ENCODE data around the gene RGS7.
"Not testable (repeated sequence)": the region's sequence is repeated elsewhere in the genome, so short reads cannot be mapped to it uniquely, and the experiment has no call there.

RGS7 gene

GRCh38 chr1:241074507-241074906 lies 282.5 kb downstream of the RGS7 start:
- no peak for DNase-seq

GRCh38 chr1:241068359-241068758 lies 288.6 kb downstream of the RGS7 start:
- DNase-seq, result no peak

DNA sequence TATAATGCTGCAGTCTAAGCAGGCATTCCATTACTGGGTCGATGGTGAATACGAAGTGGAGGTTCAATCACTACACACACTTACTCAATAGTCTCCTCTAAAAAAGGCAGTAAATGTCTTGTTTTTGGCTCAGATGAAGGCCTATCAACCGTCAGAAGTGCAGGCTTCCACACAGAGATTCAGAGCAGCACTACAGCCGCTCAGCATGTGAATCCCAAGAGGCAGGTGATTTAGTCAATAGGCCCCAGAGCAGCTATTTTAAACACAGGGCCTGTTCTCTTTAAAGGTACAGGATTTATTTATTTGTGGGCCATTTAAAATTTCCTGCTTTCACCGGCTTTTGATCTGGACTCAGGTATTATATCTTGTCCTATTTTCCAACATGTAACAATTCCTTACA lies 293.7 kb downstream of the RGS7 start:
- no peak for DNase-seq

- no peak for DNase-seq
Observed at GRCh38 chr1:241061062-241061461, 295.9 kb downstream of the RGS7 start.

DNA sequence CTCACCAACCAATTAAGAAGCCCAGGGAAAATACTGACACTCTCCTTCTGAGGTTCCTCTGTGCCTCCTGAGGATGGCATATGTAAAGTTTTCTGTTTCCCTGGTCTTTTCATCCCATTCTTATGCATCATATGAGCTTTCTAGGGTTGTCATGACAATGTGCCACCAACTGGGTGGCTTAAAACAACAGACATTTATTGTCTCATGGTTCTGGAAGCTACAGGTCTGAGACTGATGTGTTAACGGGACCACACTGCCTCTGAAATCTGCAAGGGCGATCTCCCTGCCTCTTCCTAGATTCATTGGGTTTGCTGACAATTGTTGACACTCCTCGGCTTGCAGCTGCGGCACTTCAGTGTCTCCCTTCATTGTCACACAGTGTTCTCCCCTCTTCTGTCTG lies 308.4 kb downstream of the RGS7 start:
- no peak for DNase-seq

DNA sequence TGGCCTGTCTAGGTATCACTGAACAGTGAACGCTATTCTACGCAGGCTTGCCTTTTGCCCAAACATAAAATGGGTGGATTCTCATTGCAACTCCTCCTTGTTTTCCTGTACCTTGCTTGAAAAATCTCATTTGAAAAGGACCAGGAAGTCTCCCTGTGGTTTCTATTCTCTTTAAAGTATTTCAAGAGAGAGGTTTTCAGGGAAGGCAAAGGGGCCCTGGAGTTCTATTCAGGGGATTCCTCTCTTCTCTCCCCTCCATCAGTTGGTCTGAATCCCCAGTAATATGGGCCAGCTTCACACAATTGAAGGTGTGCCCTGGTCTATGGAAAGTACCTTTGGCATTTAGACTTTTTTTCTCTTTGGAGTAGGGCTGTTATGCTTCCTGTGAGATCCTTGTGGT lies 311.3 kb downstream of the RGS7 start:
- DNase-seq, result no peak

DNA sequence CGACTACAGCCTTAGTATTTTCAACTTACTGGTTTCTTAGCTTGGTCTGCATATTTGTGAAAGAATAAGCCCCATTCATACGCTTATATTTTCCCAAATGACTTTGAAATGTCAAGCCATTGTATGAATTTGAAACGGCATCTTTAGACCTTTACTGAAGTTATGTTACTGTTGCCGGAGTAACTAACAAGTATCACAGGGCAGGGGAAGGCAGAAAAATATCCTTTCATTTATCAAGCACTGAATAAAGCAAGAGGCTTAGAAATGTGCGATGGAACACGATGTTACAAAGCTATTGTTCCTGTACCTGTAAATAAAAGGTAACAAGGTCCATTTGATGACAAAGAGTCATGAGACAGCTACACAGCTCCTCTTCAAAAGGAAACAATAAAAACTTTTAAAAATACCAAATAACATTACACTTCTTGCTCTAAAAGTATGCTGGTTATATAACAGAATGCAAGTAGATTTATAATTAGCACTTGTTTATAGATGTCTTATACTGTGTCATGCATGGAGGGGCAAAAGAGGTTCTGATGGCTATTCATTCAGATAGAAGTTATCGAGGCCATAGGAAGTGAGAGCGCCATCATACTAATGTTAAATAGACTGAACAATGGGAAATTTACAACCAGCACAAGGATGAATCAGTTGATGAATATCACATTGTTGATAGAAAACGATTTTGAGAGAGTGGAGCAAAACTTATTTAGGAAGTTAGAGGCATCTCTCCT lies 322.6 kb downstream of the RGS7 start:
- DNase-seq, result no peak

DNA sequence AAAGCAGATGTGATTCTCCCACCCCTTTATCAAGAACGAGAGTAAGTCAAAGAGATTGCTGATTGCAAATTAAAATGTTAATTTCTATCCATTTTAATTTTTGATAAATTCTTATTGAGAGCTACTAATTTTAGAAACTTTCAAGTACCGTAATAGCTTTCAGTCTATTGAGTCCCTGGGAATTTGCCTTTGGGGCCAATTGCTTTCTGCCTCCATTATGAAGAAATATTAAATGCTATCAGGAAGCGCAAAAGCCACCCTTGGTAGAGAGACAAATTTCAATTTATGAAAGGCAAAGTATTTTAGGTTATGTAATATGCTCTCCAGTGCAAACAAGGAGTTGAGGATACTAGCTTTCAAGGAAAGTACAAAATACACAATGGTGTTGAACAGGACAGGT lies 332.2 kb downstream of the RGS7 start:
- DNase-seq, result no peak

- DNase-seq, result no peak
Observed at GRCh38 chr1:241022366-241022765, 334.6 kb downstream of the RGS7 start.

- no peak for DNase-seq
Observed at GRCh38 chr1:241020851-241021697, 335.9 kb downstream of the RGS7 start.

GRCh38 chr1:241012708-241013340 lies 344.2 kb downstream of the RGS7 start:
- no peak for DNase-seq

GRCh38 chr1:241007668-241008067 lies 349.3 kb downstream of the RGS7 start:
- no peak for DNase-seq

DNA sequence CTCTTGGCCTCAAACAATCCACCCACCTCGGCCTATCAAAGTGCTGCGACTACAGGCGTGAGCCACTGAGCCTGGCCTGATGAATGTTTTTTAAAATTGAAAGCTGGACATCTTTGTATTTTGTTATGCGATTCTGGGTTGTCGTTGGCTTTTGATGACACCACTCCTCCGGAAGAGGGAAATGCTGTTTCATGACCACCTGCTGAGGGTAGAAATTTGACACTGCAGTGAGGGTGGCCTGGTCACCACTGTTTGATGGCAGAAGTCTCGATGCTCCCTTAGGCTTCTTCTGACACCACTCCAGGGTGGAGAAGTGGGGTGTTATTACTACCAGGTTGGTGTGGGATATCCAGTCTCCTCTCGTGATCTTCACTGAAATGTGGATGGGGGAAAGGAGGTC lies 357.2 kb downstream of the RGS7 start:
- no peak for DNase-seq

DNA sequence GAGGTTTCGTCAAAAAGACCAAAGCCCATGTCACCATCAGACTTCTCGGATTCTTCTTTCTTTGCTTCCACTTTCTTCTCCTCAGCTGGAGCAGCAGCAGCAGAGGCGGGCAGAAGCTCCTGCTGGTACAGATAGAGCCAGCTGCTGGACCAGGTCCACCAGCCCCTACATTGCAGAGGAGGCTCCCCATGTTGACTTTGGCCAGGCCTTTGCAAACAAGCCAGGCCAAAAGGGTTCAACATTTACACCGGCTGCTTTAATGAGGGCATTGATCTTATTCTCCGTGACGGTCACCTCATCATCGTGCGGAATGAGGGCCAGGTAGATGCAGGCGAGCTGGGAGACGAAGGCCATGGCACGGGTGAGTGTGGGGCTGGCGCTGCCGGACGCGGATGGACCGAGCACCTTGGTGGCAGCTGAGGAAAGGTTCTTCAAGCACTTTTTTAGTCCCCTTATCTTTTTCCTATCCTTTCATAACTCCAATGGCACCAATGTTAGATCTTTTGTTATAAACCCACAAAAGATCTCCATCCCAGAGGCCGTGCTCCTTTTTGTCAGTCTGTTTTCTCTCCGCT lies 358.5 kb downstream of the RGS7 start:
- no peak for DNase-seq

DNA sequence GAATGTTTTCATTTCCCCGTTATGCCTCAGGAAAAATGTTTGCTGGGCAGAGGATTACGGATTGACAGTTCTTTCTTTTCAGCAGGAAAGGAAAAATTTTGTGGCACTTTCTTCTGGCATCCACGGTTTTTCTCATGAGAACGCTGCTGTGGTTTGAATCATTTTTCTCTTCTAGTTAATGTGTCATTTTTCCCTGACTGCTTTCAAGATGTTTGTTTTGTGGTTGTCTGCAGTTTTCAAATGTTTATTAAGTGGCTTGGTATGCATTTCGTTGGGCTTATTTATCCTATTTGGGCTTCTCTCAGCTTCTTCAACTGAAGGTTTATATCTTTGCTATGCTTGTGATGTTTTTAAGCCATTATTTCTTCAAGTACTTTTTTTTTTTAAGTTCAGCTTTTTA lies 359.0 kb downstream of the RGS7 start:
- DNase-seq, result no peak

GRCh38 chr1:240993004-240993403 lies 364.0 kb downstream of the RGS7 start:
- DNase-seq, result no peak

DNA sequence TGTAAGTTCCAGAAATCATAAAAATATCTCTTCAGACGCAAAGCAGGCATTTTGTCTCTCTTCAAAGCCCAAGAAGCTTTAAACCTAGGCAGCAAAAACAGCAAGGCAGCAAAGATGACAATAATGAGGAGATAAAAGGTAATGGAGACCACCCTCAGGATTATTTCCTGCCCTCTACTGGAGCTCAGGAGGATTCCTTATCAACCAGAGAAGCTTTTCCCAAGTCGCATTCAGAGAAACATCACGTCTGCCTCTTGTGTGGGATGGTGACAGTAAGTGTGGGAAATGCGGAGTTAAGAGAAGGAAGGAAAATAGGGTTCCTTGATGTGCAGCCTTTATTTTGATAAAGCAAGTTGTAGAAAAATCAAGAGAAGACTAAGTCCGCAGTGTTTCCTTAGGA lies 365.8 kb downstream of the RGS7 start:
- DNase-seq, result no peak

DNA sequence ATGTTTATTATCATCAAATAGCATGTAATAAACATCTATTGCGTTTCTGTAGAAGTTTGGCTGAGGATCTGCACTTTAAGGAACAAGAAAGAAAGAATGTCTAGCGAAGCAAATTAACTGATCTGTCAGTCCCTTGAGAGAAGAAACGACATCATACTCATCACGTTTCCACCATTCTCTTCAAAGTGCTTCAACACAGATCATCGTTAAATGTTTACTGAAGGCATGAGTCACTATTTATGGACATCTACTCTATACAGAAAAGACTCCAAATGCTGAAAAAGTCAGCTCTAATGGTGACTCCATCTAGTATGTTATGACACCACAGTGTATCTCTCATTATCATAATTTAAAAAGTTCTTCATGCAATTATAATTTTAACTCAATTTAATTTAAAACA lies 369.1 kb downstream of the RGS7 start:
- no peak for DNase-seq

GRCh38 chr1:240985081-240985480 lies 371.9 kb downstream of the RGS7 start:
- DNase-seq, result no peak

DNA sequence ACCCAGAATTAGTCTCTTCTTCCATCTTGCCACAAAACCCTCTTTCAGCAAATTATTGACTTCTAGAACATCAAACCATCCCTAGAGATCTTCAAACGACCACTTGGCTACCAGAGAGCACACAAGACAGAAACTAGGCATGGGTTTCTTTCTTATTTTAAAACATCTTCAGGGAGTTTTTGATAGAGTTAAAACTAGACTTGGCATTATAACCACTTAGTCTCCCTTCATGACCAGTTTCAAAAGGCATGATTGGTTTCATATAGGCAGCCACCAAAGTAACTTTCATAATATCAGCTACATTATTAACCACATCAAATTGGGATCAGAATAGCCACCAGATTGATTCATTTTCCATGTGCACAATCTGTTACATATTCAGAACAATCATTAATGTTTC lies 376.7 kb downstream of the RGS7 start:
- DNase-seq, result no peak

GRCh38 chr1:240976685-240977084 lies 380.3 kb downstream of the RGS7 start:
- no peak for DNase-seq

GRCh38 chr1:240973875-240974274 lies 383.1 kb downstream of the RGS7 start:
- no peak for DNase-seq

DNA sequence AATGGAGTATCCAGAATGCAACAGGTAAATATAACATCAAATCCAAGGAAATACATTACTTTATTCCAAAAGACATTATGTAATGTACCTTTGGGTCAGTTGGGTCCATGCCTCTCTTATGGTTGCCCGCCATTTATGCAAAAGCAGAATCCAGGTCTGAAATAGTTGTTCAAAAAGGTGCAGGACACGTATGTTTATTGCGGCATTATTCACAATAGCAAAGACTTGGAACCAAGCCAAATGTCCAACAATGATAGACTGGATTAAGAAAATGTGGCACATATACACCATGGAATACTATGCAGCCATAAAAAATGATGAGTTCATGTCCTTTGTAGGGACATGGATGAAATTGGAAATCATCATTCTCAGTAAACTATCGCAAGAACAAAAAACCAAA lies 384.9 kb downstream of the RGS7 start:
- not testable (repeated sequence) for DNase-seq

- DNase-seq, result no peak
Observed at GRCh38 chr1:240970253-240970652, 386.8 kb downstream of the RGS7 start.
